ENCODE results near the gene CEP89. TPM values are rescaled to one million over a fixed set of nuclear protein-coding genes. Genes with fewer than 3 reads are reported as not detected.

CEP89 gene
- total RNA-seq, 1 donor from 2014 or later, result 7.1 TPM

- H3K9me3 ChIP-seq, result peaks cover 0 to 30% of the 10 kb centered on the region in 2 donors
- no peak overlapping the region for H3K4me3 ChIP-seq
- intact Hi-C loops (cut with DNase I), result no loop called here
- H3K27ac ChIP-seq, result no peak overlapping the region
- H3K36me3 ChIP-seq, result peaks cover 30 to 79% of the 10 kb centered on the region in 2 donors
- DNase-seq (ENCODE audit: low spot score in 2 of 2), result no peak
- TF ChIP-seq CTCF (IDR thresholded peaks at IDR 0.05), result no peak
- no peaks in the 10 kb centered on the region for H3K27me3 ChIP-seq
- H3K4me1 ChIP-seq, result no peaks in the 10 kb centered on the region
These were observed 76.4 kb downstream of the CEP89 start for GRCh38 chr19:32895384-32895783.

- H3K4me1 ChIP-seq, result no peaks in the 10 kb centered on the region
- H3K27me3 ChIP-seq, result no peaks in the 10 kb centered on the region
- H3K4me3 ChIP-seq, result no peak overlapping the region
- peaks cover 41 to 64% of the 10 kb centered on the region in 2 donors for H3K36me3 ChIP-seq
- DNase-seq (ENCODE audit: low spot score in 2 of 2), result no peak
- intact Hi-C loops (cut with DNase I), result no loop called here
- no peak for TF ChIP-seq CTCF (IDR thresholded peaks at IDR 0.05)
- no peak overlapping the region for H3K27ac ChIP-seq
- peaks cover 0 to 30% of the 10 kb centered on the region in 2 donors for H3K9me3 ChIP-seq
These were observed 80.1 kb downstream of the CEP89 start for GRCh38 chr19:32891609-32892008.

- TF ChIP-seq CTCF (IDR thresholded peaks at IDR 0.05), result no peak
- DNase-seq (ENCODE audit: low spot score in 2 of 2), result no peak
- intact Hi-C loops (cut with DNase I), result no loop called here
- Histone ChIP-seq H3K9me3 (peaks cover 0 to 30% of the 10 kb centered on the region in 2 donors), H3K27ac (no peak overlapping the region), H3K4me3 (no peak overlapping the region), H3K4me1 (no peaks in the 10 kb centered on the region), H3K36me3 (peaks cover 41 to 71% of the 10 kb centered on the region in 2 donors), H3K27me3 (no peaks in the 10 kb centered on the region)
These were observed 80.9 kb downstream of the CEP89 start for GRCh38 chr19:32890841-32891240.

GRCh38 chr19:32890326-32890725, 81.4 kb downstream of the CEP89 start:
- H3K9me3 ChIP-seq, result peaks cover 0 to 30% of the 10 kb centered on the region in 2 donors
- no peaks in the 10 kb centered on the region for H3K27me3 ChIP-seq
- no peak overlapping the region for H3K27ac ChIP-seq
- no peak for DNase-seq (ENCODE audit: low spot score in 2 of 2)
- no peak overlapping the region for H3K4me3 ChIP-seq
- intact Hi-C loops (cut with DNase I), result no loop called here
- no peak for TF ChIP-seq CTCF (IDR thresholded peaks at IDR 0.05)
- H3K36me3 ChIP-seq, result peaks cover 41 to 69% of the 10 kb centered on the region in 2 donors
- H3K4me1 ChIP-seq, result no peaks in the 10 kb centered on the region

GRCh38 chr19:32889137-32889934, 82.4 kb downstream of the CEP89 start:
- H3K4me1 ChIP-seq, result no peaks in the 10 kb centered on the region
- no peak for DNase-seq (ENCODE audit: low spot score in 2 of 2)
- H3K4me3 ChIP-seq, result no peak overlapping the region
- peaks cover 41 to 64% of the 10 kb centered on the region in 2 donors for H3K36me3 ChIP-seq
- no peak for TF ChIP-seq CTCF (IDR thresholded peaks at IDR 0.05)
- peaks cover 0 to 30% of the 10 kb centered on the region in 2 donors for H3K9me3 ChIP-seq
- H3K27ac ChIP-seq, result no peak overlapping the region
- intact Hi-C loops (cut with DNase I), result no loop called here
- no peaks in the 10 kb centered on the region for H3K27me3 ChIP-seq
